CD4-positive, alpha-beta T cell treated with Interferon alpha-2 for 1 hour (primary cell): ENCODE measurements around the gene PLD6.
A peak's percentile ranks its signal among the peaks of the same experiment; 100 is the strongest.

Experiments used
- DNase-seq, 2 donors: peaks; one replicate each; pipeline ENCODE4 v3.0.0-alpha.2; 2020 to 2022

Gene PLD6

GRCh38 chr17:17226451-17227265 is 20.5 kb upstream of the PLD6 start:
- DNase-seq: no peak

GRCh38 chr17:17225901-17226300 is 19.8 kb upstream of the PLD6 start:
- no peak for DNase-seq

GRCh38 chr17:17224137-17224536 is 18.0 kb upstream of the PLD6 start:
- DNase-seq: no peak

GRCh38 chr17:17223736-17224135 is 17.6 kb upstream of the PLD6 start:
- no peak for DNase-seq

GRCh38 chr17:17221329-17221728 is 15.2 kb upstream of the PLD6 start:
- no peak for DNase-seq

- no peak for DNase-seq
Measured at GRCh38 chr17:17220529-17220928, 14.4 kb upstream of the PLD6 start.

GRCh38 chr17:17217995-17218394 is 11.9 kb upstream of the PLD6 start:
- no peak for DNase-seq

GRCh38 chr17:17216776-17217175 is 10.6 kb upstream of the PLD6 start:
- no peak for DNase-seq

GRCh38 chr17:17216236-17216635 is 10.1 kb upstream of the PLD6 start:
- no peak for DNase-seq

- DNase-seq: no peak
Measured at GRCh38 chr17:17215575-17215974, 9.4 kb upstream of the PLD6 start.

- DNase-seq: no peak
Measured at GRCh38 chr17:17214646-17215436, 8.7 kb upstream of the PLD6 start.

GRCh38 chr17:17213775-17214174 is 7.6 kb upstream of the PLD6 start:
- DNase-seq: no peak

GRCh38 chr17:17207998-17208397 is 1.9 kb upstream of the PLD6 start:
- no peak for DNase-seq

- DNase-seq: no peak
Measured at GRCh38 chr17:17206913-17207335, 791 bp upstream of the PLD6 start.

- peak; percentile 39 to 44 for DNase-seq
Measured at GRCh38 chr17:17205368-17206123, 587 bp downstream of the PLD6 start.

- no peak for DNase-seq
Measured at GRCh38 chr17:17204635-17205231, 1.4 kb downstream of the PLD6 start.

- no peak for DNase-seq
Measured at GRCh38 chr17:17204041-17204591, 2.0 kb downstream of the PLD6 start.

GRCh38 chr17:17203173-17203730 is 2.9 kb downstream of the PLD6 start:
- DNase-seq: no peak

GRCh38 chr17:17201907-17202306 is 4.2 kb downstream of the PLD6 start:
- no peak for DNase-seq

GRCh38 chr17:17201271-17201670 is 4.9 kb downstream of the PLD6 start:
- DNase-seq: no peak

- no peak for DNase-seq
Measured at GRCh38 chr17:17200831-17201230, 5.3 kb downstream of the PLD6 start.

- no peak for DNase-seq
Measured at GRCh38 chr17:17200311-17200710, 5.8 kb downstream of the PLD6 start.
